Measurements from ENCODE around the gene TARS2. TPM values are rescaled to one million over a fixed set of nuclear protein-coding genes. Genes with fewer than 3 reads are reported as not detected.

TARS2 gene
- total and polyA plus RNA-seq, 2 of the 4 experiments (the other 2 are of a cell fraction): 10.9 to 21.8 TPM

DNA sequence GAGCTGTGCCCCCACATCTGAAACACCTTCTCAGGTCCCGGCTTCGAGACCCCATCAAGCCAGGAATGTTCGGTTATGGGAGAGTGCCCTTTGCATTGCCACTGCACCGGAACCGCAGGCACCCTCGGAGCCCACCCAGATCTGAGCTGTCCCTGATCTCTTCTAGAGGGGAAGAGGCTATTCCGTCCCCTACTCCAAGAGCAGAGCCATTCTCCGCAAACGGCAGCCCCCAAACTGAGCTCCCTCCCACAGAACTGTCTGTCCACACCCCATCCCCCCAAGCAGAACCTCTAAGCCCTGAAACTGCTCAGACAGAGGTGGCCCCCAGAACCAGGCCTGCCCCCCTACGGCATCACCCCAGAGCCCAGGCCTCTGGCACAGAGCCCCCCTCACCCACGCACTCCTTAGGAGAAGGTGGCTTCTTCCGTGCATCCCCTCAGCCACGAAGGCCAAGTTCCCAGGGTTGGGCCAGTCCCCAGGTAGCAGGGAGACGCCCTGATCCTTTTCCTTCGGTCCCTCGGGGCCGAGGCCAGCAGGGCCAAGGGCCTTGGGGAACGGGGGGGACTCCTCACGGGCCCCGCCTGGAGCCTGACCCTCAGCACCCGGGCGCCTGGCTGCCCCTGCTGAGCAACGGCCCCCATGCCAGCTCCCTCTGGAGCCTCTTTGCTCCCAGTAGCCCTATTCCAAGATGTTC is 66.3 kb downstream of the TARS2 start:
- intact Hi-C loops (cut with micrococcal nuclease) (no loop called here), in situ Hi-C loops (cut with MboI; ENCODE audit: low sequenced_read_pairs) (loop anchor here (10.0 kb wide), 1 partner anchor 289 kb away; the partner anchor contains the start of gene APH1A), dilution Hi-C loops (cut with HindIII; ENCODE audit: low sequenced_read_pairs, unreplicated experiment) (no loop called here)
- Histone ChIP-seq H2BK5ac (ENCODE audit: low read depth, low read length, poor library complexity, severe bottlenecking) (no peak overlapping the region), H3K23ac (ENCODE audit: low read depth, low read length) (no peak overlapping the region), H3K4me2 (ENCODE audit: low read depth, low read length) (no peak overlapping the region), H3K36me3 (ENCODE audit: control insufficient read depth, insufficient read depth, low read length) (peaks cover 5% of the 10 kb centered on the region), H2AK9ac (replicated peaks; ENCODE audit: low read depth, low read length, poor library complexity) (peak overlapping the region; percentile 65), H3K79me1 (ENCODE audit: low read depth in 1 of 2, low read length in 2 of 2) (peaks cover 3 to 54% of the 10 kb centered on the region in 2 experiments; a peak in 3 of 4 replicates), H3K9me3 (ENCODE audit: control insufficient read depth, insufficient read depth, low read length) (no peaks in the 10 kb centered on the region), H4K8ac (ENCODE audit: low read depth in 2 of 2, low read length in 2 of 2) (no peak overlapping the region), H3K9ac (ENCODE audit: low read depth, low read length) (0 out of 2 replicates have a peak overlapping the region, but pooled peaks have one; percentile 1), H4K91ac (ENCODE audit: insufficient read depth, low read depth, low read length) (no peak overlapping the region), H3K9me1 (ENCODE audit: insufficient read depth, low read length) (peaks cover 10% of the 10 kb centered on the region), H4K5ac (ENCODE audit: low read depth, low read length) (peak overlapping the region; percentile 6; the same call in 1 of the 2 replicates), H2AK5ac (ENCODE audit: low read depth, low read length) (peak overlapping the region; percentile 45; the same call in 1 of the 2 replicates), H3K14ac (replicated peaks; ENCODE audit: low read depth, low read length) (no peak overlapping the region), H2BK120ac (ENCODE audit: low read depth, low read length) (no peak overlapping the region), H2AFZ (replicated peaks; ENCODE audit: low read length, poor library complexity) (no peak overlapping the region), H2BK20ac (ENCODE audit: low read depth, low read length) (no peak overlapping the region), H4K20me1 (ENCODE audit: insufficient read depth, low read length) (no peaks in the 10 kb centered on the region; the same call in none of the 2 replicates), H2BK15ac (ENCODE audit: low read depth, low read length) (no peak overlapping the region; the same call in 2 of the 3 replicates), H3K27ac (ENCODE audit: insufficient read depth, low read length) (peak overlapping the region; percentile 72), H3K27me3 (ENCODE audit: control insufficient read depth, insufficient read depth, low read length) (no peaks in the 10 kb centered on the region), H3K4me3 (ENCODE audit: insufficient read depth, low read depth, low read length) (no peak overlapping the region), H3K56ac (ENCODE audit: extremely low read depth, insufficient read depth, low read length) (no peak overlapping the region), H3K18ac (ENCODE audit: low read depth, low read length) (no peak overlapping the region), H3K4me1 (ENCODE audit: control insufficient read depth, insufficient read depth, low read length) (peaks cover 26% of the 10 kb centered on the region), H3K4ac (ENCODE audit: low read depth, low read length) (peak overlapping the region; percentile 66; the same call in 1 of the 2 replicates)
- no peak for DNase-seq
- BruUV-seq (replicated peaks): no TSS peak
- CTCF ChIA-PET: no interaction called here
- ATAC-seq (ENCODE audit: low read depth): no peak
- TF ChIP-seq POLR2A (IDR thresholded peaks at IDR 0.05; ENCODE audit: low read depth, low read length) (no peak), RFX5 (IDR thresholded peaks at IDR 0.05; ENCODE audit: low read depth, low read length) (no peak), CHD1 (IDR thresholded peaks at IDR 0.05; ENCODE audit: low read depth, low read length) (no peak), FOS (IDR thresholded peaks at IDR 0.05; ENCODE audit: low read depth, low read length) (no peak), CEBPB (IDR thresholded peaks at IDR 0.05; ENCODE audit: low read depth, low read length) (no peak), RCOR1 (IDR thresholded peaks at IDR 0.05; ENCODE audit: insufficient replicate concordance, low read length) (no peak), BHLHE40 (IDR thresholded peaks at IDR 0.05; ENCODE audit: low read depth, low read length) (no peak)
- TF ChIP-seq, protein P1, sequence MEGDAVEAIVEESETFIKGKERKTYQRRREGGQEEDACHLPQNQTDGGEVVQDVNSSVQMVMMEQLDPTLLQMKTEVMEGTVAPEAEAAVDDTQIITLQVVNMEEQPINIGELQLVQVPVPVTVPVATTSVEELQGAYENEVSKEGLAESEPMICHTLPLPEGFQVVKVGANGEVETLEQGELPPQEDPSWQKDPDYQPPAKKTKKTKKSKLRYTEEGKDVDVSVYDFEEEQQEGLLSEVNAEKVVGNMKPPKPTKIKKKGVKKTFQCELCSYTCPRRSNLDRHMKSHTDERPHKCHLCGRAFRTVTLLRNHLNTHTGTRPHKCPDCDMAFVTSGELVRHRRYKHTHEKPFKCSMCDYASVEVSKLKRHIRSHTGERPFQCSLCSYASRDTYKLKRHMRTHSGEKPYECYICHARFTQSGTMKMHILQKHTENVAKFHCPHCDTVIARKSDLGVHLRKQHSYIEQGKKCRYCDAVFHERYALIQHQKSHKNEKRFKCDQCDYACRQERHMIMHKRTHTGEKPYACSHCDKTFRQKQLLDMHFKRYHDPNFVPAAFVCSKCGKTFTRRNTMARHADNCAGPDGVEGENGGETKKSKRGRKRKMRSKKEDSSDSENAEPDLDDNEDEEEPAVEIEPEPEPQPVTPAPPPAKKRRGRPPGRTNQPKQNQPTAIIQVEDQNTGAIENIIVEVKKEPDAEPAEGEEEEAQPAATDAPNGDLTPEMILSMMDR (conservative IDR thresholded peaks at IDR 0.05; ENCODE audit: low read depth, low read length): no peak
- TF ChIP-seq, protein P2, sequence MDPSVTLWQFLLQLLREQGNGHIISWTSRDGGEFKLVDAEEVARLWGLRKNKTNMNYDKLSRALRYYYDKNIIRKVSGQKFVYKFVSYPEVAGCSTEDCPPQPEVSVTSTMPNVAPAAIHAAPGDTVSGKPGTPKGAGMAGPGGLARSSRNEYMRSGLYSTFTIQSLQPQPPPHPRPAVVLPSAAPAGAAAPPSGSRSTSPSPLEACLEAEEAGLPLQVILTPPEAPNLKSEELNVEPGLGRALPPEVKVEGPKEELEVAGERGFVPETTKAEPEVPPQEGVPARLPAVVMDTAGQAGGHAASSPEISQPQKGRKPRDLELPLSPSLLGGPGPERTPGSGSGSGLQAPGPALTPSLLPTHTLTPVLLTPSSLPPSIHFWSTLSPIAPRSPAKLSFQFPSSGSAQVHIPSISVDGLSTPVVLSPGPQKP (IDR thresholded peaks at IDR 0.05; ENCODE audit: borderline replicate concordance, low read depth, low read length): no peak
- POLR2A ChIA-PET (ENCODE audit: unreplicated experiment): no interaction called here
- 87% methylated on average over 11 of the region's 23 CpGs; no CpG with 5 or more reads in 1 of the 2 experiments for whole genome bisulfite sequencing, 2 experiments (ENCODE audit: extremely low coverage in 2 of 2, insufficient read length in 1 of 2)

All from IMR-90 (cell line).